ENCODE results near the gene FNIP1. TPM values are rescaled to one million over a fixed set of nuclear protein-coding genes. Genes with fewer than 3 reads are reported as not detected.

Gene FNIP1
- total RNA-seq, 5 donors from 2014 or later (not counting 1 experiment from before 2014, with no cell fraction given) = 26.7 to 32.7 (median 27.7) TPM

GRCh38 chr5:131769961-131770360, 26.9 kb downstream of the FNIP1 start:
- no peak overlapping the region for H3K4me3 ChIP-seq (ENCODE audit: control insufficient read depth in 1 of 2, extremely low read depth in 1 of 2, low read length in 1 of 2)
- no peaks in the 10 kb centered on the region for H3K27me3 ChIP-seq (replicated peaks in 1 of 2; ENCODE audit: control insufficient read depth in 2 of 2, extremely low read depth in 1 of 2, insufficient read depth in 2 of 2, low read length in 1 of 2)
- ChIA-PET POLR2A (no interaction called here), CTCF (no interaction called here)
- H3K4me1 ChIP-seq (ENCODE audit: control insufficient read depth in 1 of 2, extremely low read depth in 1 of 2, insufficient read depth in 2 of 2, low read length in 2 of 2) = peaks cover 0 to 3% of the 10 kb centered on the region in 2 experiments
- no peaks in the 10 kb centered on the region for H3K9me3 Mint-ChIP-seq
- H3K27ac Mint-ChIP-seq = no peak overlapping the region
- H3K27ac ChIP-seq (ENCODE audit: low read length) = no peak overlapping the region
- no peaks in the 10 kb centered on the region for H3K9me3 ChIP-seq
- peaks cover 3% of the 10 kb centered on the region in 2 donors for H3K36me3 ChIP-seq (ENCODE audit: control insufficient read depth in 2 of 2, extremely low read depth in 1 of 2, insufficient read depth in 1 of 2, low read length in 1 of 2)
- no peak overlapping the region for H3K4me3 Mint-ChIP-seq
- no peaks in the 10 kb centered on the region for H3K27me3 Mint-ChIP-seq
- peaks cover 17 to 38% (median 37%) of the 10 kb centered on the region in 3 donors for H3K4me1 Mint-ChIP-seq
- ATAC-seq (replicated peaks in 1 of 4) = no peak
- DNase-seq = no peak
- 100% methylated on average over 1 of the region's 1 CpG for WGBS (ENCODE audit: insufficient coverage)
- peaks cover 11% of the 10 kb centered on the region for H3K36me3 Mint-ChIP-seq

DNA sequence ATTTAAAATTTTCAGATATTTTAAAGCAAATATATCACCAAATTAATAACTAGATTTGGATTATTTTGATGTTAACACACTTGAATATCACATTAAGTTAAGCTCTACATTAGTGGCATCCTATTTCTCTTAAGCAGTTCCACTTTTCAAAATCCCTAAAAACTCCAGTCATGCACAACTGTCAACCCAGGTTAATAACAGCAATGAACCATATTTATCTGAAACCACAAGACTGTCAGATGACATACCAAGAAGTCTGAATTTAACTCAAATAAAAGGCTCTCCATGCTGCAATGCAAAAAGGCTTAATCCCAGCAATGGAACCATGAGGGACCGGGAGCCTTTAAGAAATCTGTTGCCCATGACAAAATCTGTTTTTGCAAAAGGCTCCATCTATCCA, 27.5 kb downstream of the FNIP1 start:
- POLR2A ChIA-PET = no interaction called here
- H3K27ac Mint-ChIP-seq = no peak overlapping the region
- peaks cover 17 to 37% (median 35%) of the 10 kb centered on the region in 3 donors for H3K4me1 Mint-ChIP-seq
- peaks cover 0 to 3% of the 10 kb centered on the region in 2 experiments for H3K4me1 ChIP-seq (ENCODE audit: control insufficient read depth in 1 of 2, extremely low read depth in 1 of 2, insufficient read depth in 2 of 2, low read length in 2 of 2)
- H3K36me3 Mint-ChIP-seq = peaks cover 17% of the 10 kb centered on the region
- no peaks in the 10 kb centered on the region for H3K27me3 Mint-ChIP-seq
- H3K4me3 ChIP-seq (ENCODE audit: control insufficient read depth in 1 of 2, extremely low read depth in 1 of 2, low read length in 1 of 2) = no peak overlapping the region
- H3K36me3 ChIP-seq (ENCODE audit: control insufficient read depth in 2 of 2, extremely low read depth in 1 of 2, insufficient read depth in 1 of 2, low read length in 1 of 2) = peaks cover 3 to 6% of the 10 kb centered on the region in 2 donors
- H3K27me3 ChIP-seq (replicated peaks in 1 of 2; ENCODE audit: control insufficient read depth in 2 of 2, extremely low read depth in 1 of 2, insufficient read depth in 2 of 2, low read length in 1 of 2) = no peaks in the 10 kb centered on the region
- no peaks in the 10 kb centered on the region for H3K9me3 Mint-ChIP-seq
- no peak overlapping the region for H3K27ac ChIP-seq (ENCODE audit: low read length)
- WGBS (ENCODE audit: insufficient coverage) = no CpG with 5 or more reads among the region's 1 CpG
- CTCF ChIA-PET = no interaction called here
- H3K9me3 ChIP-seq = no peaks in the 10 kb centered on the region
- no peak overlapping the region for H3K4me3 Mint-ChIP-seq
- DNase-seq (no peak), ATAC-seq (replicated peaks in 1 of 4) (no peak)

- Mint-ChIP-seq H3K4me3 (no peak overlapping the region), H3K4me1 (peaks cover 17 to 33% (median 27%) of the 10 kb centered on the region in 3 donors), H3K27ac (no peak overlapping the region), H3K27me3 (no peaks in the 10 kb centered on the region), H3K9me3 (peaks cover 0 to 6% (median 4%) of the 10 kb centered on the region in 3 donors), H3K36me3 (peaks cover 25% of the 10 kb centered on the region)
- ChIA-PET CTCF (interaction anchor here (0.7 kb wide), 2 partner anchors 334 to 1053 kb away, joined by 7 to 10 read pairs; no protein-coding TSS in a partner anchor), POLR2A (interaction anchor here in 1 of 2 donors (0.7 kb wide), 1 partner anchor 225 kb away, joined by 9 read pairs; no protein-coding TSS in a partner anchor)
- H3K36me3 ChIP-seq (ENCODE audit: control insufficient read depth in 2 of 2, extremely low read depth in 1 of 2, insufficient read depth in 1 of 2, low read length in 1 of 2) = peaks cover 3 to 6% of the 10 kb centered on the region in 2 donors
- DNase-seq (no peak), ATAC-seq (replicated peaks in 1 of 4) (no peak)
- no peak overlapping the region for H3K27ac ChIP-seq (ENCODE audit: low read length)
- no peaks in the 10 kb centered on the region for H3K4me1 ChIP-seq (ENCODE audit: control insufficient read depth in 1 of 2, extremely low read depth in 1 of 2, insufficient read depth in 2 of 2, low read length in 2 of 2)
- H3K9me3 ChIP-seq = no peaks in the 10 kb centered on the region
- no peaks in the 10 kb centered on the region for H3K27me3 ChIP-seq (replicated peaks in 1 of 2; ENCODE audit: control insufficient read depth in 2 of 2, extremely low read depth in 1 of 2, insufficient read depth in 2 of 2, low read length in 1 of 2)
- no peak overlapping the region for H3K4me3 ChIP-seq (ENCODE audit: control insufficient read depth in 1 of 2, extremely low read depth in 1 of 2, low read length in 1 of 2)
These were observed 28.9 kb downstream of the FNIP1 start for GRCh38 chr5:131767891-131768290.

DNA sequence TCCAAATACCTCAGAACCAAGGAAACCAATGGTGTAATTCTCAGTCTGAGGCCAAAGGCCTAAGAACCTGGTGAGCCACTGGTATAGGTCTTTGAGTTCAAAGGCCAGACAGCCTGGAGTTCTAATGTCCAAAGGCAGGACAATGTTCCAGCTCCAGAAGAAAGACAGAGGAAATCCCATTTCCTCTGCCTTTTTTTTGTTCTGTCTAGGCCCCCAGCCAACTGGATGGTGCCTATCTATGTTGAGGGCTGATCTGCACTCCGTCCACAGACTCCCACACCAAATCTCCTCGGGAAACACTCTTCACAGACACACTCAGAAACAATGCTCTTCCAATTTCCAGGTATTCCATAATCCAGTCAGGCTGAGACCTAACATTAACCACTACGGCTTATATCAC, 30.1 kb downstream of the FNIP1 start:
- H3K27ac Mint-ChIP-seq = no peak overlapping the region
- Histone ChIP-seq H3K27ac (ENCODE audit: low read length) (no peak overlapping the region), H3K4me1 (ENCODE audit: control insufficient read depth in 1 of 2, extremely low read depth in 1 of 2, insufficient read depth in 2 of 2, low read length in 2 of 2) (no peaks in the 10 kb centered on the region), H3K4me3 (ENCODE audit: control insufficient read depth in 1 of 2, extremely low read depth in 1 of 2, low read length in 1 of 2) (no peak overlapping the region), H3K36me3 (ENCODE audit: control insufficient read depth in 2 of 2, extremely low read depth in 1 of 2, insufficient read depth in 1 of 2, low read length in 1 of 2) (peaks cover 3 to 6% of the 10 kb centered on the region in 2 donors), H3K9me3 (no peaks in the 10 kb centered on the region), H3K27me3 (replicated peaks in 1 of 2; ENCODE audit: control insufficient read depth in 2 of 2, extremely low read depth in 1 of 2, insufficient read depth in 2 of 2, low read length in 1 of 2) (no peaks in the 10 kb centered on the region)
- DNase-seq (no peak), ATAC-seq (replicated peaks in 1 of 4) (no peak)
- ChIA-PET POLR2A (no interaction called here), CTCF (no interaction called here)
- 93% methylated on average over 3 of the region's 3 CpGs for WGBS (ENCODE audit: insufficient coverage)
- peaks cover 3 to 10% (median 6%) of the 10 kb centered on the region in 3 donors for H3K9me3 Mint-ChIP-seq
- peaks cover 33% of the 10 kb centered on the region for H3K36me3 Mint-ChIP-seq
- H3K4me3 Mint-ChIP-seq = no peak overlapping the region
- no peaks in the 10 kb centered on the region for H3K27me3 Mint-ChIP-seq
- H3K4me1 Mint-ChIP-seq = peaks cover 23 to 40% (median 35%) of the 10 kb centered on the region in 3 donors

GRCh38 chr5:131765261-131765660, 31.6 kb downstream of the FNIP1 start:
- Histone ChIP-seq H3K4me3 (ENCODE audit: control insufficient read depth in 1 of 2, extremely low read depth in 1 of 2, low read length in 1 of 2) (no peak overlapping the region), H3K36me3 (ENCODE audit: control insufficient read depth in 2 of 2, extremely low read depth in 1 of 2, insufficient read depth in 1 of 2, low read length in 1 of 2) (peaks cover 3 to 6% of the 10 kb centered on the region in 2 donors), H3K4me1 (ENCODE audit: control insufficient read depth in 1 of 2, extremely low read depth in 1 of 2, insufficient read depth in 2 of 2, low read length in 2 of 2) (no peaks in the 10 kb centered on the region), H3K27me3 (replicated peaks in 1 of 2; ENCODE audit: control insufficient read depth in 2 of 2, extremely low read depth in 1 of 2, insufficient read depth in 2 of 2, low read length in 1 of 2) (no peaks in the 10 kb centered on the region), H3K9me3 (no peaks in the 10 kb centered on the region), H3K27ac (ENCODE audit: low read length) (no peak overlapping the region)
- Mint-ChIP-seq H3K9me3 (peaks cover 3 to 10% (median 6%) of the 10 kb centered on the region in 3 donors), H3K4me1 (peaks cover 37 to 47% (median 42%) of the 10 kb centered on the region in 3 donors), H3K4me3 (no peak overlapping the region), H3K27me3 (no peaks in the 10 kb centered on the region), H3K27ac (no peak overlapping the region), H3K36me3 (peaks cover 33% of the 10 kb centered on the region)
- DNase-seq = no peak
- ChIA-PET CTCF (no interaction called here), POLR2A (no interaction called here)
- no peak for ATAC-seq (replicated peaks in 1 of 4)
- WGBS (ENCODE audit: insufficient coverage) = no CpG with 5 or more reads among the region's 1 CpG

DNA sequence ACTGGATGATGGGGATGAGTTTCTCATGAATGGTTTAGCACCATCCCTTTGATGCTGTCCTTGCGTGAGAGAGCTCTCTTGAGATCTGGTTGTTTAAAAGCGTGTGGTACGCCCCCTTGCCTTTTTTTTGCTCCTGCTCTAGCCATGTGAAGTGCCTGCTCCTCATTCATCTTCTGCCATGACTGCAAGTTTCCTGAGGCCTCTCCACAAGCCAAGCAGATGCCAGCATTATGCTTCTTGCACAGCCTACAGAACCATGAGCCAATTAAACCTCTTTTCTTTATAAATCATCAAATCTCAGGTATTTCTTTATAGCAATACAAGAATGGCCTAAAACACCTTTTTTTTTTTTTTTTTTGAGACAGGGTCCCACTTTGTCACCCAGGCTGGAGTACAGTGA, 32.8 kb downstream of the FNIP1 start:
- no peak overlapping the region for H3K4me3 ChIP-seq (ENCODE audit: control insufficient read depth in 1 of 2, extremely low read depth in 1 of 2, low read length in 1 of 2)
- H3K4me1 ChIP-seq (ENCODE audit: control insufficient read depth in 1 of 2, extremely low read depth in 1 of 2, insufficient read depth in 2 of 2, low read length in 2 of 2) = no peaks in the 10 kb centered on the region
- DNase-seq = no peak
- peaks cover 3 to 13% (median 6%) of the 10 kb centered on the region in 3 donors for H3K9me3 Mint-ChIP-seq
- H3K36me3 ChIP-seq (ENCODE audit: control insufficient read depth in 2 of 2, extremely low read depth in 1 of 2, insufficient read depth in 1 of 2, low read length in 1 of 2) = peaks cover 3 to 6% of the 10 kb centered on the region in 2 donors
- no peaks in the 10 kb centered on the region for H3K27me3 ChIP-seq (replicated peaks in 1 of 2; ENCODE audit: control insufficient read depth in 2 of 2, extremely low read depth in 1 of 2, insufficient read depth in 2 of 2, low read length in 1 of 2)
- CTCF ChIA-PET = interaction anchor here in 1 of 2 donors (0.6 kb wide), 1 partner anchor 33 kb away, joined by 3 read pairs; the partner anchor contains the start of gene FNIP1
- H3K4me1 Mint-ChIP-seq = peaks cover 42 to 47% (median 46%) of the 10 kb centered on the region in 3 donors
- H3K27ac Mint-ChIP-seq = no peak overlapping the region
- WGBS (ENCODE audit: insufficient coverage) = 100% methylated on average over 3 of the region's 3 CpGs
- no peaks in the 10 kb centered on the region for H3K9me3 ChIP-seq
- H3K36me3 Mint-ChIP-seq = peaks cover 37% of the 10 kb centered on the region
- H3K27me3 Mint-ChIP-seq = no peaks in the 10 kb centered on the region
- no peak overlapping the region for H3K27ac ChIP-seq (ENCODE audit: low read length)
- H3K4me3 Mint-ChIP-seq = no peak overlapping the region
- no peak for ATAC-seq (replicated peaks in 1 of 4)
- POLR2A ChIA-PET = no interaction called here

GRCh38 chr5:131760793-131761192, 36.0 kb downstream of the FNIP1 start:
- Mint-ChIP-seq H3K4me1 (peaks cover 40 to 46% (median 42%) of the 10 kb centered on the region in 3 donors), H3K9me3 (peaks cover 3 to 13% (median 6%) of the 10 kb centered on the region in 3 donors), H3K27ac (no peak overlapping the region), H3K4me3 (no peak overlapping the region), H3K36me3 (peaks cover 33% of the 10 kb centered on the region), H3K27me3 (no peaks in the 10 kb centered on the region)
- no peak overlapping the region for H3K4me3 ChIP-seq (ENCODE audit: control insufficient read depth in 1 of 2, extremely low read depth in 1 of 2, low read length in 1 of 2)
- no peaks in the 10 kb centered on the region for H3K9me3 ChIP-seq
- DNase-seq (no peak), ATAC-seq (replicated peaks in 1 of 4) (no peak)
- H3K27ac ChIP-seq (ENCODE audit: low read length) = no peak overlapping the region
- no peaks in the 10 kb centered on the region for H3K27me3 ChIP-seq (replicated peaks in 1 of 2; ENCODE audit: control insufficient read depth in 2 of 2, extremely low read depth in 1 of 2, insufficient read depth in 2 of 2, low read length in 1 of 2)
- CTCF ChIA-PET = no interaction called here
- H3K36me3 ChIP-seq (ENCODE audit: control insufficient read depth in 2 of 2, extremely low read depth in 1 of 2, insufficient read depth in 1 of 2, low read length in 1 of 2) = peaks cover 0 to 3% of the 10 kb centered on the region in 2 donors
- WGBS (ENCODE audit: insufficient coverage) = no CpG with 5 or more reads among the region's 2 CpGs
- POLR2A ChIA-PET = no interaction called here
- peaks cover 5 to 8% of the 10 kb centered on the region in 2 experiments for H3K4me1 ChIP-seq (ENCODE audit: control insufficient read depth in 1 of 2, extremely low read depth in 1 of 2, insufficient read depth in 2 of 2, low read length in 2 of 2)

Measured in T-cell (primary cell).